Measurements from ENCODE around the gene MAP3K8. TPM values are rescaled to one million over a fixed set of nuclear protein-coding genes. Genes with fewer than 3 reads are reported as not detected.

Gene MAP3K8
- total RNA-seq, 1 donor from 2014 or later: 7.3 TPM

DNA sequence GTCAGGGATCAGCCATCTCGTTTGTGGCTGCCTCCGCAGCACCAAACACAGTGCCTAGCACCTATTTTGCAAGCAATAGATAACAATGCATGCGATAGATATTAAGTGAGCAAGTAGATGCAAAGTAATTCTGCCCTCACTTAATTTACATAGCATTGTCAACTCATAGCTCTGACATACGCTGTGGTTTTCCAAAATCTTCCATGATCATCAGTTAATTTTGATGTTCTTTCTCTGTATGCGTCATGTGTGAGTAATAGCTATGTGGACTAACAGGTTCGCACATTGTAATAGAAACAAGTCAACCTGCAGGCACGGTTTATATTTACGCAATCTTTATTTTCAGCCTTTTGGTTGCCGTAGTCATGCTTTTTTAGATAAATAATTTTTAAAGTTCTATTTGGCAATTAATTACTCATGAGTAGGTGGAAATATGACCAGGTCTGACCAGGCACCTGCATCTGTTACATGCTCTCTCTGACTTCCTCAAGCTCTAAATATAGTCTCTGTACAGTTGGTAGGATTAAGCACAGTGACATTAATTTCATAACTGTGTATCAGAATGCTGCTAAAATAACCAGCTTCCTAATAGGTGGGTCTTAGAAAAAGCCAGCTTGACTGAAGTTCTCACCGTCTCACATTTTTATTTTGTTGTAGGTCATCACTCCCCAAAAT lies 13.3 kb downstream of the MAP3K8 start:
- H3K27me3 Mint-ChIP-seq (ENCODE audit: insufficient read depth, low read depth): peaks cover 2% of the 10 kb centered on the region
- no peak overlapping the region for H3K4me2 ChIP-seq
- H3K27ac ChIP-seq: no peak overlapping the region

DNA sequence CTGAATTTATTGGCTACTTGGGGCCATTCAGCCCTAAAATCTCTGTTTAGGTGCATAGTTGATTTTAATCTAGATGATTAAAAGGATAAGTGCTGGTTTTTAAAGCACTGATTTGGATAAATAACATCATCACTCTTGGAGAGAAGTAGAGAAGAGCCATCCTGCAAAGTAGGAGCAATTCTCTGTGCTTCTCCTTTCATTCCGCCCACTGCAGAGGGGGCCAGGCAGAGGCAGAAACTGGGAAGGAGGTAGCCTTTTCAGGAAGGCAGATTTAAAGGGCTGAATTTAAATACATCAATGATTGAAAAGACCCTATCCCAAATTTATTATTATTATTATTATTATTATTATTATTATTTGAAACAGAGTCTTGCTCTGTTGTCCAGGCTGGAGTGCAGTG lies 14.1 kb downstream of the MAP3K8 start:
- Histone ChIP-seq H2AFZ (replicated peaks) (no peak overlapping the region), H3K79me2 (ENCODE audit: low read depth) (no peaks in the 10 kb centered on the region), H3K9me3 (ENCODE audit: low read depth) (no peaks in the 10 kb centered on the region), H4K20me1 (ENCODE audit: low read depth) (no peaks in the 10 kb centered on the region), H3K4me3 (no peak overlapping the region), H3K36me3 (no peaks in the 10 kb centered on the region), H3K4me2 (no peak overlapping the region), H3K27me3 (no peaks in the 10 kb centered on the region), H3F3A (ENCODE audit: low read depth) (no peaks in the 10 kb centered on the region), H3K9ac (no peak overlapping the region), H3K27ac (no peak overlapping the region), H3K4me1 (no peaks in the 10 kb centered on the region)
- Mint-ChIP-seq H3K4me3 (no peak overlapping the region), H3K27ac (no peak overlapping the region), H3K4me1 (peaks cover 4% of the 10 kb centered on the region), H3K9me3 (no peaks in the 10 kb centered on the region), H3K36me3 (peaks cover 35% of the 10 kb centered on the region), H3K27me3 (ENCODE audit: insufficient read depth, low read depth) (peaks cover 4% of the 10 kb centered on the region)
- DNase-seq (ENCODE audit: low spot score): no peak
- TF ChIP-seq EZH2 (IDR thresholded peaks at IDR 0.05) (no peak), EZH2phosphoT487 (IDR thresholded peaks at IDR 0.05) (no peak)
- TF ChIP-seq, protein P1, sequence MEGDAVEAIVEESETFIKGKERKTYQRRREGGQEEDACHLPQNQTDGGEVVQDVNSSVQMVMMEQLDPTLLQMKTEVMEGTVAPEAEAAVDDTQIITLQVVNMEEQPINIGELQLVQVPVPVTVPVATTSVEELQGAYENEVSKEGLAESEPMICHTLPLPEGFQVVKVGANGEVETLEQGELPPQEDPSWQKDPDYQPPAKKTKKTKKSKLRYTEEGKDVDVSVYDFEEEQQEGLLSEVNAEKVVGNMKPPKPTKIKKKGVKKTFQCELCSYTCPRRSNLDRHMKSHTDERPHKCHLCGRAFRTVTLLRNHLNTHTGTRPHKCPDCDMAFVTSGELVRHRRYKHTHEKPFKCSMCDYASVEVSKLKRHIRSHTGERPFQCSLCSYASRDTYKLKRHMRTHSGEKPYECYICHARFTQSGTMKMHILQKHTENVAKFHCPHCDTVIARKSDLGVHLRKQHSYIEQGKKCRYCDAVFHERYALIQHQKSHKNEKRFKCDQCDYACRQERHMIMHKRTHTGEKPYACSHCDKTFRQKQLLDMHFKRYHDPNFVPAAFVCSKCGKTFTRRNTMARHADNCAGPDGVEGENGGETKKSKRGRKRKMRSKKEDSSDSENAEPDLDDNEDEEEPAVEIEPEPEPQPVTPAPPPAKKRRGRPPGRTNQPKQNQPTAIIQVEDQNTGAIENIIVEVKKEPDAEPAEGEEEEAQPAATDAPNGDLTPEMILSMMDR (IDR thresholded peaks at IDR 0.05): no peak

More for the DNA sequence above, 13.3 kb downstream of the MAP3K8 start:
- Mint-ChIP-seq H3K27ac (no peak overlapping the region), H3K9me3 (no peaks in the 10 kb centered on the region), H3K36me3 (peaks cover 38% of the 10 kb centered on the region), H3K4me3 (no peak overlapping the region), H3K4me1 (peaks cover 4% of the 10 kb centered on the region)
- Histone ChIP-seq H3K27me3 (no peaks in the 10 kb centered on the region), H3K4me1 (no peaks in the 10 kb centered on the region), H2AFZ (replicated peaks) (no peak overlapping the region), H3F3A (ENCODE audit: low read depth) (no peaks in the 10 kb centered on the region), H3K4me3 (no peak overlapping the region), H3K36me3 (no peaks in the 10 kb centered on the region), H3K9me3 (ENCODE audit: low read depth) (no peaks in the 10 kb centered on the region), H3K9ac (no peak overlapping the region), H3K79me2 (ENCODE audit: low read depth) (no peaks in the 10 kb centered on the region), H4K20me1 (ENCODE audit: low read depth) (no peaks in the 10 kb centered on the region)
- no peak for DNase-seq (ENCODE audit: low spot score)
- TF ChIP-seq EZH2 (IDR thresholded peaks at IDR 0.05) (no peak), EZH2phosphoT487 (IDR thresholded peaks at IDR 0.05) (no peak)
- TF ChIP-seq, protein P1 (IDR thresholded peaks at IDR 0.05): no peak

DNA sequence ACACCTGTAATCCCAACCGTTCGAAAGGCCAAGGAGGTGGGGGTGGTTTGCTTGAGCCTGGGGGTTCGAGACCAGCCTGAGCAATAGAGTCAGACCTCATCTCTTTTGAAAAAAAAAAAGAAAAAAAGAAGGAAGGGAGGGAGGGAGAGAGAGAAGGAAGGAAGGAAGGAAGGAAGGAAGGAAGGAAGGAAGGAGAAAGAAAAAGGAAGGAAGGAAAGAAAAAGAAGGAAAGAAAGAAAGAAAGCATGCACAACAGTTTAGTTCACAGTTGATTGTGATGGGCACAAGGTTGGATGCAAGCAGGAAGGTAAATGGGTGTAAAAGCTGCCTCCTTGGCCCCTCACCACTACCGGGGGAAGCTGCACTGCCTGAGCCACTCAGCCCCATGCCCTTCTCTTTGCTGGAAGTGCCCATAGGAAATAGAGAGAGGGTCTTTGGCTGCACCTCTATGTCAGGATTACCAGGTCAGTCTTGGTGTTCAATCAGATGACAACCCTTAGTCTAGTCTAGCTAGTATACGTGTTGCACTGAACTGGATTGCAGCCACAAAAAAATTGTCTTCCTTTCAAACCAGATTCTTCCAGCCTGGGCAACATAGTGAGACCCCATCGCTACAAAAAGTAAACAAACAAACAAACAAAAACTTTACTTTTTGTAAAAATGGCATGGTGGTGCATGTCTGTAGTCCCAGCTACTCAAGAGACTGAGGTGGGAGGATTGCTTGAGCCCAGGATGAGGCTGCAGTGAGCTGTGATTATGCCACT lies 20.0 kb downstream of the MAP3K8 start:
- Histone ChIP-seq H3K79me2 (ENCODE audit: low read depth) (no peaks in the 10 kb centered on the region), H3K27ac (no peak overlapping the region), H3K4me2 (no peak overlapping the region), H3K4me3 (no peak overlapping the region), H3K36me3 (no peaks in the 10 kb centered on the region), H3K27me3 (no peaks in the 10 kb centered on the region), H4K20me1 (ENCODE audit: low read depth) (no peaks in the 10 kb centered on the region), H2AFZ (replicated peaks) (no peak overlapping the region), H3K4me1 (peaks cover 3% of the 10 kb centered on the region), H3K9ac (no peak overlapping the region), H3K9me3 (ENCODE audit: low read depth) (no peaks in the 10 kb centered on the region), H3F3A (ENCODE audit: low read depth) (no peaks in the 10 kb centered on the region)
- Mint-ChIP-seq H3K27ac (no peak overlapping the region), H3K4me1 (no peaks in the 10 kb centered on the region), H3K4me3 (no peak overlapping the region), H3K9me3 (no peaks in the 10 kb centered on the region), H3K27me3 (ENCODE audit: insufficient read depth, low read depth) (peaks cover 4% of the 10 kb centered on the region), H3K36me3 (peaks cover 18% of the 10 kb centered on the region)
- no peak for DNase-seq (ENCODE audit: low spot score)
- TF ChIP-seq EZH2 (IDR thresholded peaks at IDR 0.05) (no peak), EZH2phosphoT487 (IDR thresholded peaks at IDR 0.05) (no peak)
- TF ChIP-seq, protein P1 (IDR thresholded peaks at IDR 0.05): no peak

Measured in neural progenitor cell (in vitro differentiated cells).